NCI-H1092 (cell line): ENCODE measurements around the gene IRF8.

Experiments used
- DNase-seq: peaks from one replicate; lab custom pipeline; 2025; lab: John Stamatoyannopoulos, UW

The IRF8 gene

DNA sequence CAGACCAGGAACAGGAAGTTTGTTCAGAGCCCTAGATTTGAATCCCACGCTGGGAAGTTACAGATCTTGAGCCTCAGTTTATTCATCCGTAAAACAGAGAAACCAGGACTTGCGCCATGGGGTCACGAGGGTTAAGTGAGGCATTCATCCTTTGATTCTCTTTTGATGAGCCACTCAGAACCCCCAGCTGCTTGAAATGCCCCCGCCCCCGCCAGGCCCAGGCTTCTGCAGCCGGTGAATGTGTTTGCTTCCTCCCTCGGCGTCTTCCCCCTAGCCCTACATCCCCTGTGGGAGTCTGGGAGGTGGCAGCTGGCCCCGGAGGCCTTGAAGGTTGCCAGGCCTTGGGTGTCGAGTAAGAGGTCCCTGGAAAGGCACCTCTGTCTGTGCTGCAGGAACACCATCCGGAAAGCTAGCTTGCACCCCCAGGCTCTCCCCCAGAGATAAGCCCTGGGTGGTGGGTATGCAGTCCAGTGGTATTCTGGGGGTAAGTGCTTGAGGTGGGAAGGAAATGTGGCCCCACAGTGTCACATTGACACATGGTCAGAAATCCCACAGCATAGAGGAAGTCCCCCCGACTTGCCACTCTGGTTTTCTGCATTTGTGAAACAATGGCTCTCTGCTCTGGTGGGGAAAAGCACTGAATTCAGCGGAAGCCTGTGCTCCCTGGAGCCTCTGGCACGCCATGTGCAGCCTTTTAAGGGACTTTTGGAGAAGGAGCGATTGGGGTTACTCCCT lies 14.9 kb downstream of the IRF8 start:
- DNase-seq = no peak

DNA sequence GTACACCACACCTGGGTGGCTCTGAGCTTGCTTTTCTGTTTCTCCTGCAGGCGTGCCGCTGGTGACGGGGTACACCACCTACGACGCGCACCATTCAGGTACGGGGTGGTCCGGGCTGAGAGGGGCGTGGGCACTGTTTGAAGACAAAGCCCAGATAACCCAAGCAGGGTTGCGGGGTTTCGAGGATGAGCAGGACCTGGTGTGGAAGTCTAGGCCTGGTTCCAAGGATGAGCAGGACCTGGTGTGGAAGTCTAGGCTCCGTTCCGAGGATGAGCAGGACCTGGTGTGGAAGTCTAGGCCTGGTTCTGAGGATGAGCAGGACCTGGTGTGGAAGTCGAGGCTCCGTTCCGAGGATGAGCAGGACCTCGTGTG lies 15.4 kb downstream of the IRF8 start:
- no peak for DNase-seq

DNA sequence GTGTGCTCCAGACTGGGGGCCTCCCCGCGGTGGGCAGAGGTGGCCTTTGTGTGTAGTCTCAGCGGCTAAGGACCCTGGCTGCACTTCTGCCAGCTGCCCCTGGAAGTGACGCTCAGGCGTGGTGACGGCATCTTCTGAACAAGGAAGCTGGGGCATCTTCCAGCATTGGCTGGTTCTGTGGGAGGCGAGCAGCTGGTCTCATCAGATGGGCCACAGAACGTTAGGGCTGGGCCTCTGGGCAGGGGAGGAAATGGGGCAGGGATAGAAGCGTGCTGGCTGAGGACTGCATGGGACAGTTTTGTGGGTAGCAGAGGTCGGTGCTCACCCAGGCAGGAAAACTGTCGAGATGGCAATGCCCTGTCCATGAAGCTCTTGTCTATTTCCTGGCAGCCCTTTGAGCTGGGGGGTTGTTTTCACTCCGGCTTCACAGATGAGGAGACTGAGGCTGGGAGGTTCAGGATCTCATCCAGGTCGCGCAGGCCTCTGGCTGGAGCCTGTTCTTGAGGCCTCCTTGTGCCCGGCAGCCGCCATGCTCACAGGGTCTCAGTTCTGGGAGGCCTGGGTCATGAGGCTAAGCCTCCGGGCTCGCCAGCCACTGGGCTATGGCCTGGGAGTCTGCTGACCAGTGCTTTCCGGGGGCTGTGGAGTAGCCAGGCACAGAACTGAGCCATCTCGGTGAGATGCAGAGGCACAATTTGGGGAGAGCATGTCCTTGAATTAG lies 16.3 kb downstream of the IRF8 start:
- DNase-seq = no peak

DNA sequence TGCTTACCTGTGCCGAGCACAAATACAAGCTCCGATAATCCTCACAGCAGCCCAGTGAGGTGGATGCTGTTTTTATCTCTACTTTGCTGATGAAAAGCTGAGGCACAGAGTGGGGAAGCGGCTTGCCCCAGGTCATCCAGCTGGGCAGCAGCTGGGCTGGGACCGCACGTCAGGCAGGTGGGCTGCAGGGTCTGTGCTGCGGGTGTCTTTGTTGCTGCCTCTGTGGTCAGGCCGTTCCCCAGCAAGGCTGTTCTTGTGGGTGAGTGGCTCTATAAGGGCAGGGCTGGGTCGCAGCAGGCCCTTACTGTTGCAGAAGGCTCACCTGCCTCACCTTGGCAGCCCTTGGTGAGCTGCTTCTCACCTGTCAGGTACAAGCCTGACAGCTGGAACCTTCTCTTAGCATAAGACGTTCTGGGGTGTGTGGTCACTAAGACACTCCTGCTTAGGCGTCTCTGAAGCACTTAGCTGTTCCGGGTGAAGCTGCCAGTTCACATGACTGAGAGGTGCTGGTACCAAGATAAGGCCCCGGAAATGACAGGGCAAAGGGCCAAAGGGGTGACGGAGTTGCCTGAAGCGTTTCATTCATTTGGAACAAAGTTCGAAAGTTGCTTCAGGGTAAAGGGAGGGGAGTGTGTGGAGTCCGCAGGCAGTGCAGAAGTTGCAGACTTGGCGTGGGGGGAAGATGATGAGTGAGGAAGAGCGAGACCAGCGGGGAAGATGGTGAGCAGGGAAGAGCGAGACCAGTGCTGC lies 17.4 kb downstream of the IRF8 start:
- no peak for DNase-seq

DNA sequence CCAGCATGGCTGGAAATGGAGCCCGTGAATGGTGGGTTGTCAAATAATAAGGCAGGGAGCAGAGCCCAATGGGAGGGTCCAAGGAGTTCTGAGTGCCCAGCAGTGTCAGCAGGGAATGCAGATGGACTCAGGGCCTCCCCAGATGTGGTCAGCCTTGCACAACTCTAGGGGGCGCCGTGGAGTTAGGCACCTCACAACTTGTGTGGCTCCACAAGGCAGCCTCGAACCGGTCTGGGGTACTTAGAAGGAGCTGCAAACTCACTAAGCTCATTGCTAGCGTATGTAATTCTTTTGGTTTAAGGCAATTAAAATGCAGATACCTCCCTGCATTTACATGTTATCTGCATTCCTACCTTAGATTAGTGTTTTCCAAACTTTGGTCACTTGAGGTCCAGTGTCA lies 18.1 kb downstream of the IRF8 start:
- DNase-seq = no peak

DNA sequence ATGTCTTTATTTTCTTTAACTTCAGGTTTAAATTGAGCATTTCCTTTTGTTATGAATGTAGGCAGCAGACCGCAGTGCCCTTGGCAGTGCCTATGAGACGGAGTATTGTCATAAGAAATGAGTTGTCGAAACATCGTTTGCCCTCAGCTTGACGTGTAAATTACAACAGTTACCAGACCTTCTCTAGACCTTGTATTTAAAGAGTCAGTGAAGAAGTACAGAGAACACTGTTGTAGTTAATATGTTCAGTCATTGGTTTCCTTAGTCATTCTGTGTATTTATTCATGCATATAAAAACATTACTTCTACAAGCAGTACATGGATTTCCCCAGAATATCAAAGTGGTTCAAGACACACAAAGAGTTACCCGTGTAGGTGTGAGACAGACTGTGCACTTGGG lies 19.0 kb downstream of the IRF8 start:
- DNase-seq = no peak

DNA sequence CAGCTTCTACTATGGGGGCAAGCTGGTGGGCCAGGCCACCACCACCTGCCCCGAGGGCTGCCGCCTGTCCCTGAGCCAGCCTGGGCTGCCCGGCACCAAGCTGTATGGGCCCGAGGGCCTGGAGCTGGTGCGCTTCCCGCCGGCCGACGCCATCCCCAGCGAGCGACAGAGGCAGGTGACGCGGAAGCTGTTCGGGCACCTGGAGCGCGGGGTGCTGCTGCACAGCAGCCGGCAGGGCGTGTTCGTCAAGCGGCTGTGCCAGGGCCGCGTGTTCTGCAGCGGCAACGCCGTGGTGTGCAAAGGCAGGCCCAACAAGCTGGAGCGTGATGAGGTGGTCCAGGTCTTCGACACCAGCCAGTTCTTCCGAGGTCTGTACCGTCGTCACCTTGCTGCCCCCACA lies 19.5 kb downstream of the IRF8 start:
- DNase-seq = no peak

DNA sequence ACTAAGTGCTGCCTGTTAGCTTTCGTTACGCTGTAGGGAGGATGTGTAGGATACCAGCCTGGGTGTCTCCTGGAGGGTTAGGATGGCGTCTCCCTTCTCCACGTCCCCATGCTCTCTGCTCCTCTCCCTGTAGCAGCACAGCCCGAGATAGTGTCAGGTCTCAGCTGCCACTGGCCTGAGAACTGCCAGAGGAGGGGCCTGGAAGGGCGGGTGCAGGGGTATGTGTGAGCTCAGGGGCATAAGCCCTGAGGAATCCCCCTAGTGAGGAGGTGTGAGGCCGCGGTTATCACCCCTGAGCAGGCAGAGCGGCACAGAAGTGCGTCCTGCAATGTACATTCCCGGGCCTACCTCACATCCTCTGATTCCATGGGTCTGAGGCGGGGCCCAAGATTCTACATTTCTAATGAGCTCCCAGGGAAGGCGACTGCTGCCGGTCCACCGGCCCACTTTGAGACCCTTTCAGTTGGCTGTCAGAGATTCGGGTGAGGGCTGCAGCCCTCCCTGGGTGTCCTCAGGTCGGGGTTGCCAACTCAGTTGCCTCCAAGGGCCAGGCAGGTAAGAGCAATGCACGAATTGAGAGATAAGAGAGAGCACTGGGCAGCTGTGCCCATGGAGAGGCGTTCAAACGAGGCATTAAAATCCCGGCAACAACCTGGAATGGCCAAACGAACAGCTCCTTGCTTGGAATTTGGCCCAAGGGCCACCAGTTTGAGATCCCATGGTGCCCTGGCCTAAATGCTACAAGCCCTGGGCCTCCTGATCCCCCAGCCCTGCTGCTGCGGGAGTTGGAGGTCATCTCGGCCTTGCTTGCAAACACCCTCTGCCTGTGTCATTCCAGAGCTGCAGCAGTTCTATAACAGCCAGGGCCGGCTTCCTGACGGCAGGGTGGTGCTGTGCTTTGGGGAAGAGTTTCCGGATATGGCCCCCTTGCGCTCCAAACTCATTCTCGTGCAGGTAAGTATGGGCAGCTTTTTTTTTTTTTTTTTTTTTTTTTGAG lies 20.6 kb downstream of the IRF8 start:
- DNase-seq = no peak

DNA sequence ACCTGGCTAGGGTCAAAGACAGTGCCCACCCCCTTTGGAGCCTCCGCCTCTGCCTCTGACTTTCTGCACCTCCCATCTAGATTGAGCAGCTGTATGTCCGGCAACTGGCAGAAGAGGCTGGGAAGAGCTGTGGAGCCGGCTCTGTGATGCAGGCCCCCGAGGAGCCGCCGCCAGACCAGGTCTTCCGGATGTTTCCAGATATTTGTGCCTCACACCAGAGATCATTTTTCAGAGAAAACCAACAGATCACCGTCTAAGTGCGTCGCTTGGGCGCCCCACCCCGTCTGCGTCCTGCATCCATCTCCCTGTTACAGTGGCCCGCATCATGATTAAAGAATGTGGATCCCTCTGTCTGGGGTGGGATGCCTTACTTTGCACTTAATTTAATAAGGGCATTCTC lies 22.1 kb downstream of the IRF8 start:
- DNase-seq = no peak

DNA sequence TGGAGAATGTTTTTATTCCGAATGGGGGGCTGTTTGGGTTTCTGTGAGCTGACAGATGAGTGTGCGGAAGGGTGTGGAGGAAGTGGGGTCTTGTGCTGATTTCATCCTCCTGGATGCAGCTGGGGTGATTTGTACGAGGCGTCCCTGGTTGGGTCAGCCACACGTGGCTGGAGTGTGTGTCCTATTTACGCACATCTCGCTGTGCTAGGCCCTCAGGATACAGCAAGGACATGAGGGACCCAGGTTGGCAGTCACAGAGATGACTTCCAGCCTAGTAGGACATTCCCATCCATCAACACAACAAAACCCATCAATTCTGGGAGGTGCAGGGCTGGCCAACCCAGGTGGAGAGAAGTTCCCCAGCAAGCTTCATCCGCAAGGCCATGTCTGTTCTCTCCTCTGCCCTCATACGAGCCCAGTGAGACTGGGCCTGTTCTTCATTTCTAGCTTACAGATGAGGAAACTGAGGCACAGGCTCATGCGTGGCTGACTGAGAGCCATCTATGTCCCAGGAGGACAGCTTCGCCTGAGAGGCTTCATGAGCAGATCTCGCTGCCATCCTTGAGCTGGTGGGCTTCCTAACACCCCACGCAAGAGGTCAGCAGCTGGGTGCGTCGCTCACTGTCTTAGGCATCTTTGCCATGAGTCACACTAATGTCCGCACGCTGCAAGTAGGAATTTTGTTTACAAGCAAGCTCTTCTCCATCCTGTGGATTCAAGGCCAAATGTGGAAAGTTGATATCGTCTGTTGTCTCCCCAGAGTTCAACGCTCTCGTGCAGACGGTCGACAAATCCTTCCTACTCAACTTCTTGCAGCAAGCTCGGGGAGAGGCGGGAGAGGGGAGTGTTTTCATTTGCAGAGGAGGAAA lies 24.4 kb downstream of the IRF8 start:
- no peak for DNase-seq

DNA sequence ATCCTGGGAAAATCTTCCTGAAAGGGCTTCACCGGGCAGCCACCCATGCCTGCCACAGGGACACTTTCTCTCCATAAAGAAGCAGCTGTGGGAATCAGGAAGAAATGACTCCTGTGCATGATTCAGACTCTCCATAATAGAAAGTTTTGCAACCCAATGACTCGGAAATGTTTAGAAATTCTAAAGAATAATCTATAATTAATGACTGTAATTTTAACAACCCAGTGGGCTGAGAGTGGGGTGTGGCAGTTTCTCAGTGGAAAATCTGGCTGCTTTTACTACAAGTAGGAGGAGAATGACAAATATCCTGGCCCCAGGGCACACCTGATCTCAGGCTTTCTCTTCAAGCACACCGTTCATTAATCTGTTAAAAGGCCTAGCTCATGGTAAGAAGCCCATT lies 25.7 kb downstream of the IRF8 start:
- no peak for DNase-seq

DNA sequence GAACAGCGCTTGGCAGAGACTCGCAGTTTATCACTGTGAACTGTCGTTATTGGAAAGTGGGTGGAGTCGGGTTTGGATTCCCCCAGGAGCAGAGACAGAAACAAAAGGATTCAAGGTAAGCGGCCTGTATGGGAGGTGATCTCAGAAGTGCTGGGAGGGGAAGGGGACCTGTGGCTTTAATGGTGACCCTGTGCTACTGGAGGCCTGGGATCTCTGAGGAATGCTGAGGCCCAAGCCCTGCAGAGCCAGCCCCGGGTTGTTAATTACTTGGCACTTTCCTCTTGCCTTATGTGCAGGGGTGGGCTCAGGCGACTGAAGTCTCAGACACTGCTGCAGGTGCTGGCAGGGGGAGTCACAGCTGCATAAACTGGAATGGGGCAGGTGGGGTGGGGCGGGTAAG lies 27.4 kb downstream of the IRF8 start:
- no peak for DNase-seq

DNA sequence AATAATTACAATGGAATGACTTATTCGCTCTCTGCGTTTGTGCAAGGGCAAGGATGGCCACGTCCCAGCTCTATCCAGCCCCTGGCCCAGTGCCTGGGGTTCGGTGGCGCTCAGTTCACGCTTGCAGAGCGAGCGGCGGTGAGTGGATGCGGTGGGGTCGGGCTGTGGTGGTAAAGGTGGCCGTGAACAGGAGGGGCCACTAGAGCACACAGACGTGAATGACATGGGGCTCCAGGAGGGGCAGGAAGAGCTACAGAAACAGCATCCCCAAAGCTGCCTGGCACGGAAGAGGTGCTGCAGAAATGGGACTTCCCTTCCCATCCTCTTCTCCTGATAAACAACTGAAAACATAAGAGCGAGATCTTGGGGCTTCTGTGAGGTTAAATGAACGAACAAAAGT lies 28.4 kb downstream of the IRF8 start:
- DNase-seq = no peak

DNA sequence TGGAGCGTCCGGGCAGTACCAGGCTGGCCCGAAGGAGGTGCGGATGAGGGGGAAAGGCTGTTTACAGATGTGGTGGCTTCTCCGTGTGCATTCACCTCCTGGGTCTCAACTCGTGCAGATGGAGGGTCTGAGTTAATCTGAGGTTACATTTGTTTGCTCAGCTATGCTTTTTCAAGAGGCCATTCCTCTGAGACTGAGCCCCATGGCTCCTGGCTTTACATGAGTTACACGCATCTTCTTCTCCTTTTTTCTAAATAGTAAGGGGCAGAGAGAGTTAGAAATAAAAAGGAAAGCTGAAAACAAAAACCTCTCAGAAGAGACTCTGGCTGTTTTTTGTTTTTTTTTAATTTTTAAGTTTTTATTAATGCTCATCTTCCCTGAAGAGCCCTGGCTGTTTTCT lies 29.0 kb downstream of the IRF8 start:
- DNase-seq = no peak

DNA sequence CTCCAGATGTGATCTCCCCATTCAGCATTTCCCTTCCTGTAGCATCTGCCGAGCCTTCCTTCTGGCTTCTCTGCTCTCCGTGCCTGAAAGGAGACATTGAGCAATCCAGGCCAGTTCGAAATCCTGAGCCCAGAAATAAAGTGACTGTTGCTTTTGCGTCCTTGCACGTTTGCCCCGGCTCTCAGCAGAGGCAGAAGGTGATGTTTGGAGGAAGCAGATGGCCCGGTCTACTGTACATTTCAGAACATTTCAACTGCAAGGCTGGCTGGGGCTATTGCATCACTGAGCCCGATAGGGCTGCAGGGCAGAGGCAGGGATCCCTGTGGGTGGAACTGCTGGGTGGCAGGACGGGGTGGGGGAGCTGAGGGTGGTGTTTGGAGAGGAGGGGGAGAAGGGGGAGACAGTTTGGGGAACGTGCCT lies 29.4 kb downstream of the IRF8 start:
- no peak for DNase-seq

DNA sequence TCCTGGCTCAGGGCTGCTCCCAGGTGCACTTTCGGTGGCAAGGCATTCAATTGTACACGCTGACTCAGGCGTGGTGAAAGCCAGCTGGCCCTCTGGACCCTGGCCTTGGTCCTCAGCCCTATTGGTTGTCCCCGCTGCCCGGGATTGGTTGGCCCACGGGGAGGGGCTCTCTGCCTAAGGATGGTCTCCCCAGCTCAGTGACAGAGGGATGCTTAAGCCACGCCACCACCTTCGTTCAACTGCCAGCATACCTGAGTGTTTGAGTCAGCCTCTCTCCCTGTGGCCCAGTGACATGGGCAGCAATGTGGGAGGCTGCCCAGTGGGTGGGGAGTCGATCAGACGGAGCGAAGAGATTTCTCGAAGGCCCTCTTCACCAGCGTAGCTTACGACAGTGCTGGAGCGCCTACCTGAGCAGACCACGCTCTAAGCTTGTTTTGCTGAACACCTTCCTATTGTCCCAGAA lies 30.3 kb downstream of the IRF8 start:
- DNase-seq = no peak

DNA sequence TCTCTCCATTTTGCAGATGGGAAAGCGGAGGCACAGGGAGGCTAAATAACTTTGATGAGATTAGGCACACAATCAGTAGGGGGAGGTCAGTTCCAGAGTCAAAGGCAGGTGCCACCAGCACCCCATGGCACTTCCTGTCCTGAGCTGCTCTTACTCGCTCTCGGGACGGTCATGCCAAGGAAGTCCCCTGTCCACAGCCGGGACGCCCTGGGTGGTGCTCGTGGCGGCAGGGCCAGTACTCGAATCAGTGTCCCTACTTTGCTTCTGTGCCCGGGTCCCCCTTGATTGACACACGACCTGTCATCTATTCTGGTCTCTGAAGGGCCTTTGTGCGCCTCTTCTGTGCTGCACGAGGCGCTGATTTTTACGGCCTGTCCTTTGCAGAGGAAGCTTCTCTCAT lies 31.3 kb downstream of the IRF8 start:
- DNase-seq = no peak

DNA sequence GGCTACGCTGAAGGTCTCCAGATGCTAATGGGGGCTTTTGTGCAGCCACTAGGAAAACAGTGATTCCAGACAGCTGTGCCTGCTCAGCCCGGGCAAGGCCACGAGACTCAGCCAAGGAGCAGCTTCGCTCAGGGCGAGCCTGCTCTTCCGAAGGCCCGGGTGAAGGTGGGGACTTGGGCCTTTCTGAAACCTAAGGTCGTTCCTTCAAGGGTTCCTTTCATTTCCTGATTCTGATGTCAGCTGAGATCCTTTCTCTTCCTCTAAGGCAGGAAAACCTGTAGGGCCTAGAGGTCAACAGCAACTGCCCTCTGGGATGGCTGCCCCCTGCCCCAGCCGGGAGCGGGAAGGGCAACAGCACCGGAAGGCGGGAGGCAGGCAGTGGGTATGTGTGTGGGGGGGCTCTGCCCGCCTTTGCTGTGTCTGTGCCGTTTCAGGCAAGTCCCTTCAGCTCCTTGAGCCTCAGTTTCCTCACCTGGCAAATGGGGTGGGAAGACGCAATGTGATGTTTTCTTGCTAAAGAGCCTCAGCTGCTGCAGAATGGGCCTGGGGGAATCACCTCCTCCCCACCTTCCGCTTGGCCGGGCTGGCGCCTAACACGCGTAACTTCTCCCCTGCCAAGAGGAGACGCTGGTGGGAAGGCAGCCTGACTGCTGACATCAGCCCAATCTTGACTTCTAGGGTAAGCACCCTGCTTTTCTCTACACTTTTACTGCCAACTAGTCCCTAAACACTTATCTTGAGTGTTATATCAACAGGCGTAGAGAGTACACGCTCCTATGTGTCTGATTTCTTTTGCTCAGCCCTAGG lies 32.8 kb downstream of the IRF8 start:
- DNase-seq = no peak

DNA sequence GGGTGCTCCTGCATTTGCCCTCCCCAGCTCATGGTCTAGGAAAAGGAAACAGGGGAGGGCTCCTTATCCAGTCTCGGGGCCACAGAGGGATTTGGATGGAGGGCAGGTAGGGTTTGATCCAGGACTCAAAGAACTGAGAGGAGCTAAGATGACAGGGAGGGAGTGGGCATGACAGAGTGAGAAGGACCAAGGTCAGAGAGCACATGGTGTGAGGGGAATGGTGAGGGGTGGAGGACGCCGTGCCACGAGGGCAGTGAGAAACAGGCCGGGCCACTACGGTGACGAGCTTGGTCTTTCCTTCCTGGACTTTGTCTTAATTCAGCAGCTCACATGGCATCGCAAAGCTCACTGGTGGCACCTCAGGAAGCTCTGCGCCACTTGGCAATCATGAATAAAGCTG lies 35.2 kb downstream of the IRF8 start:
- no peak for DNase-seq

DNA sequence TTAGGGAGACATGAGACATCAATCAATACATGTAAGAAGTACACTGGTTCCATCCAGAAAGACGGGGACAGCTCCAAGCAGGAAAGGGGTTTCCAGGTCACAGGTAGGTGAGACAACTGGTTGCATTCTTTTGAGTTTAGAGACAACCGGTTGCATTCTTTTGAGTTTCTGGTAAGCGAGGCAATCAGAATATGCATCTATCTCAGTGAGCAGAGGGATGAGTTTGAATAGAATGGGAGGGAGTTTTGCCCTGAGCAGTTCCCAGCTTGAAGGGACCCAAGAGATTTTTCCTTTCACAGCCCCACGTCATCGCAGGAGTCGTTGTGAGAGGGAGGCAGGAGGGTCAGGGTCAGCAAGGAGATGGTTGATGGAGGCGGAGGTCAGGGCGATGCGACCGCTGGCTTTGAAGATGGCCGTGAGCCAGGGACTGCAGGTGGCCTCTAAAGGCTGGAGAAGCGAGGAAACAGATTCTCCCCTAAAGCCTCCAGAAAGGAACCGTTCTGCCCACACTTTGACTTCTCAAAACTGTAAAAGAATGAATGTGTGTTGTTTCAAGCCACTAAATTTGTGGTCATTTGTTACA lies 36.5 kb downstream of the IRF8 start:
- DNase-seq = no peak
